ENCODE results near the gene MPZ. TPM values are rescaled to one million over a fixed set of nuclear protein-coding genes. Genes with fewer than 3 reads are reported as not detected.
A peak's percentile ranks its signal among the peaks of the same experiment; 100 is the strongest.

The MPZ gene
- total and polyA plus RNA-seq, 9 of the 15 experiments (the other 6 are each of a cell fraction or from before 2014, with no cell fraction given): 0.22 to 16.6 (median 10.9) TPM

DNA sequence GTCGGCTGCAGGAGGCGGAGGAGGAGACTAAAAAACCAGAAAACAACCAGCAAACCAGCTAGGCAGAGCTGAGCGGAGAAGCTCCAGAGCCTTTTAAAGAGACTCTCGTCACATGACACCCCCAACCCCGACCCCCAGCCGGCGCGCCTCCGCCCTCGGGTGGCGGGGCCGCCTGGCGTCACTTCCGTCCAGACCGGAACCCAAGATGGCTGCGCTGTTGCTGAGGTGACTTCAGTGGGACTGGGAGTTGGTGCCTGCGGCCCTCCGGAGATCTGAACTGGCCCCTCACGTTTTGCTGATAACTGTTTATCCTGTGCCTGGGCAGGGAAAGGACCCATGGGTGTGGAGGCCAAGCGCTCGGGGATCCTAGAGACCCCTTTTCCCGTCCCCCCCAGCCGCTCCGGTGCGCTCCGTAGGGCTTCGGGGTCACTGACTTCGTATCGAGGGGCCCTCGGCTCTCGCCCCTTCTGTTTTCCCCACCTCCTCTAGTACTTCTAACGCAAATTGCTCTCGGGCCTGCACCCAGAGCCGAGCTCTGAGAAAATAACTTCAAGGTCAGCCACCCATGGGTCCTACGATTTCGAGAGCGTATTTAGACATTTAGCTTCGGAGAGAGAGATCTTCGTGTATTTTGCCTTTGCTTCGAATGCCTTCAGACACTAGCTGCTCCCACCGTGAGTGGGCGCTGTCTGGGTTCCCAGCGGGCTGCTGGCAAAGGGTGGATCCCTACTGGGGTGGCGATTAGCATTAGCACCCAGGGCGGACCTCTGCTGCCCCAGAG lies 4.6 kb upstream of the MPZ start, which contains the start of gene SDHC (continued):
- TF ChIP-seq NONO (IDR thresholded peaks at IDR 0.05; ENCODE audit: low read depth in 2 of 2, low read length in 1 of 2): no peak
- TF ChIP-seq SREBF1 (IDR thresholded peaks at IDR 0.05; ENCODE audit: borderline replicate concordance, low read depth, low read length): no peak
- TF ChIP-seq PHB2 (IDR thresholded peaks at IDR 0.05; ENCODE audit: low read depth): no peak
- TF ChIP-seq, protein P1, sequence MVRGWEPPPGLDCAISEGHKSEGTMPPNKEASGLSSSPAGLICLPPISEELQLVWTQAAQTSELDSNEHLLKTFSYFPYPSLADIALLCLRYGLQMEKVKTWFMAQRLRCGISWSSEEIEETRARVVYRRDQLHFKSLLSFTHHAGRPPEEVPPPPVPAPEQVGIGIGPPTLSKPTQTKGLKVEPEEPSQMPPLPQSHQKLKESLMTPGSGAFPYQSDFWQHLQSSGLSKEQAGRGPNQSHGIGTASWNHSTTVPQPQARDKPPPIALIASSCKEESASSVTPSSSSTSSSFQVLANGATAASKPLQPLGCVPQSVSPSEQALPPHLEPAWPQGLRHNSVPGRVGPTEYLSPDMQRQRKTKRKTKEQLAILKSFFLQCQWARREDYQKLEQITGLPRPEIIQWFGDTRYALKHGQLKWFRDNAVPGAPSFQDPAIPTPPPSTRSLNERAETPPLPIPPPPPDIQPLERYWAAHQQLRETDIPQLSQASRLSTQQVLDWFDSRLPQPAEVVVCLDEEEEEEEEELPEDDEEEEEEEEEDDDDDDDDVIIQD (CRISPR knock-in tag; IDR thresholded peaks at IDR 0.05): no peak
- peak; percentile 77; the same call in 1 of the 2 replicates for TF ChIP-seq ZBTB17 (CRISPR knock-in tag; IDR thresholded peaks at IDR 0.05)
- no peak for TF ChIP-seq RBM14 (IDR thresholded peaks at IDR 0.05; ENCODE audit: borderline replicate concordance, insufficient read depth, low read depth, low read length)
- 0 out of 2 replicates have a peak, but pooled peaks have one; percentile 24 for TF ChIP-seq FOSL1 (tag; conservative IDR thresholded peaks at IDR 0.05)
- no peak for TF ChIP-seq RBM39 (optimal IDR thresholded peaks at IDR 0.05; ENCODE audit: low read depth, low read length)
- TF ChIP-seq ZNF133 (CRISPR knock-in tag; IDR thresholded peaks at IDR 0.05): no peak
- peak; percentile 38; the same call in 1 of the 2 replicates for TF ChIP-seq PKNOX1 (IDR thresholded peaks at IDR 0.05)
- TF ChIP-seq NCOR1 (IDR thresholded peaks at IDR 0.05): no peak; the same call in 1 of the 2 replicates
- peak; percentile 61 for TF ChIP-seq ESRRA (IDR thresholded peaks at IDR 0.05; ENCODE audit: borderline replicate concordance, low read depth)
- TF ChIP-seq, protein P2, sequence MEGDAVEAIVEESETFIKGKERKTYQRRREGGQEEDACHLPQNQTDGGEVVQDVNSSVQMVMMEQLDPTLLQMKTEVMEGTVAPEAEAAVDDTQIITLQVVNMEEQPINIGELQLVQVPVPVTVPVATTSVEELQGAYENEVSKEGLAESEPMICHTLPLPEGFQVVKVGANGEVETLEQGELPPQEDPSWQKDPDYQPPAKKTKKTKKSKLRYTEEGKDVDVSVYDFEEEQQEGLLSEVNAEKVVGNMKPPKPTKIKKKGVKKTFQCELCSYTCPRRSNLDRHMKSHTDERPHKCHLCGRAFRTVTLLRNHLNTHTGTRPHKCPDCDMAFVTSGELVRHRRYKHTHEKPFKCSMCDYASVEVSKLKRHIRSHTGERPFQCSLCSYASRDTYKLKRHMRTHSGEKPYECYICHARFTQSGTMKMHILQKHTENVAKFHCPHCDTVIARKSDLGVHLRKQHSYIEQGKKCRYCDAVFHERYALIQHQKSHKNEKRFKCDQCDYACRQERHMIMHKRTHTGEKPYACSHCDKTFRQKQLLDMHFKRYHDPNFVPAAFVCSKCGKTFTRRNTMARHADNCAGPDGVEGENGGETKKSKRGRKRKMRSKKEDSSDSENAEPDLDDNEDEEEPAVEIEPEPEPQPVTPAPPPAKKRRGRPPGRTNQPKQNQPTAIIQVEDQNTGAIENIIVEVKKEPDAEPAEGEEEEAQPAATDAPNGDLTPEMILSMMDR (IDR thresholded peaks at IDR 0.05 in 2 of 3, conservative IDR thresholded peaks at IDR 0.05 in 1 of 3; ENCODE audit: insufficient read depth in 2 of 3, low read depth in 1 of 3, low read length in 3 of 3): peak; percentile 70 to 82 (median 72)
- no peak for TF ChIP-seq NR3C1 (CRISPR knock-in tag; IDR thresholded peaks at IDR 0.05)
- peak; percentile 69; the same call in 1 of the 2 replicates for TF ChIP-seq ZNF584 (CRISPR knock-in tag; IDR thresholded peaks at IDR 0.05; ENCODE audit: low read depth)
- peak; percentile 55; the same call in 1 of the 2 replicates for TF ChIP-seq ELF1 (tag; IDR thresholded peaks at IDR 0.05)
- TF ChIP-seq, protein P3, sequence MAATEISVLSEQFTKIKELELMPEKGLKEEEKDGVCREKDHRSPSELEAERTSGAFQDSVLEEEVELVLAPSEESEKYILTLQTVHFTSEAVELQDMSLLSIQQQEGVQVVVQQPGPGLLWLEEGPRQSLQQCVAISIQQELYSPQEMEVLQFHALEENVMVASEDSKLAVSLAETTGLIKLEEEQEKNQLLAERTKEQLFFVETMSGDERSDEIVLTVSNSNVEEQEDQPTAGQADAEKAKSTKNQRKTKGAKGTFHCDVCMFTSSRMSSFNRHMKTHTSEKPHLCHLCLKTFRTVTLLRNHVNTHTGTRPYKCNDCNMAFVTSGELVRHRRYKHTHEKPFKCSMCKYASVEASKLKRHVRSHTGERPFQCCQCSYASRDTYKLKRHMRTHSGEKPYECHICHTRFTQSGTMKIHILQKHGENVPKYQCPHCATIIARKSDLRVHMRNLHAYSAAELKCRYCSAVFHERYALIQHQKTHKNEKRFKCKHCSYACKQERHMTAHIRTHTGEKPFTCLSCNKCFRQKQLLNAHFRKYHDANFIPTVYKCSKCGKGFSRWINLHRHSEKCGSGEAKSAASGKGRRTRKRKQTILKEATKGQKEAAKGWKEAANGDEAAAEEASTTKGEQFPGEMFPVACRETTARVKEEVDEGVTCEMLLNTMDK (IDR thresholded peaks at IDR 0.05; ENCODE audit: borderline replicate concordance, insufficient read depth, low read depth, low read length, poor library complexity, severe bottlenecking): peak; percentile 11
- no peak for TF ChIP-seq ADNP (tag; IDR thresholded peaks at IDR 0.05)
- no peak for TF ChIP-seq ZNF436 (CRISPR knock-in tag; IDR thresholded peaks at IDR 0.05)
- TF ChIP-seq KDM1A (IDR thresholded peaks at IDR 0.05): no peak
- no peak for TF ChIP-seq MTA2 (IDR thresholded peaks at IDR 0.05; ENCODE audit: low read depth)
